Liver (tissue), 9 donors: Measurements from ENCODE around the gene ARHGEF3. TPM values are rescaled to one million over a fixed set of nuclear protein-coding genes. Genes with fewer than 3 reads are reported as not detected.
"Not testable (repeated sequence)": the region's sequence is repeated elsewhere in the genome, so short reads cannot be mapped to it uniquely, and the experiment has no call there.

Source experiments
- DNase-seq: peaks from one replicate; pipeline ENCODE4 v3.0.0-alpha.2; 2017; ENCODE audit warnings: low spot score
- H3K27ac ChIP-seq, 2 donors: one replicate each; pipeline ENCODE4 v1.7.0; 2013; ENCODE audit warnings: inconsistent platforms in 2 of 2, low read length in 2 of 2, control low read depth in 1 of 2, low read depth in 1 of 2, mild to moderate bottlenecking in 1 of 2
- H3K27me3 ChIP-seq, 4 donors: one replicate each; pipeline versions ENCODE4 v1.6.1 to v1.7.0; 2013; ENCODE audit warnings: low read length in 3 of 4, inconsistent platforms in 1 of 4, mild to moderate bottlenecking in 1 of 4, moderate library complexity in 1 of 4; ENCODE audit not compliant: control insufficient read depth in 4 of 4, insufficient read depth in 4 of 4
- H3K36me3 ChIP-seq, 4 donors: one replicate each; pipeline versions ENCODE4 v1.6.1 to v1.7.0; 2013; ENCODE audit warnings: low read length in 3 of 4, mild to moderate bottlenecking in 3 of 4, low read depth in 1 of 4, moderate library complexity in 1 of 4; ENCODE audit not compliant: control insufficient read depth in 4 of 4, insufficient read depth in 3 of 4
- H3K4me1 ChIP-seq, 4 donors: one replicate each; pipeline versions ENCODE4 v1.6.1 to v1.7.0; 2013; ENCODE audit warnings: low read length in 3 of 4, mild to moderate bottlenecking in 3 of 4, moderate library complexity in 1 of 4; ENCODE audit not compliant: control insufficient read depth in 4 of 4, insufficient read depth in 4 of 4
- H3K4me3 ChIP-seq, 3 donors: one replicate each; pipeline versions ENCODE4 v1.6.1 to v1.7.0; 2013; ENCODE audit warnings: low read length in 3 of 3, control low read depth in 1 of 3, low read depth in 1 of 3, mild to moderate bottlenecking in 1 of 3
- H3K9ac ChIP-seq, 2 donors: one replicate each; pipeline ENCODE4 v1.7.0; 2013; ENCODE audit warnings: low read length in 2 of 2, mild to moderate bottlenecking in 2 of 2, moderate library complexity in 2 of 2, control low read depth in 1 of 2, low read depth in 1 of 2
- H3K9me3 ChIP-seq, 4 donors: one replicate each; pipeline versions ENCODE4 v1.6.1 to v1.7.0; 2013; ENCODE audit warnings: low read length in 3 of 4; ENCODE audit not compliant: control insufficient read depth in 4 of 4
- EGR1 ChIP-seq, 2 donors: IDR thresholded peaks; 2 replicates each; pipeline ENCODE4 v1.6.1; 2016 to 2018; ENCODE audit warnings: antibody characterized with exemption in 2 of 2, low read depth in 2 of 2
- FOXA1 ChIP-seq: IDR thresholded peaks from 2 replicates; pipeline ENCODE4 v1.6.1; 2016; ENCODE audit warnings: antibody characterized with exemption
- FOXA2 ChIP-seq: IDR thresholded peaks from 2 replicates; pipeline ENCODE4 v1.6.1; 2016; ENCODE audit warnings: antibody characterized with exemption
- GABPA ChIP-seq, 2 donors: IDR thresholded peaks in 1 of 2; conservative IDR thresholded peaks in 1 of 2; 2 replicates each; pipeline ENCODE4 v1.6.1; 2016; ENCODE audit warnings: antibody characterized with exemption in 2 of 2, mild to moderate bottlenecking in 1 of 2, moderate library complexity in 1 of 2
- HNF4G ChIP-seq: IDR thresholded peaks from 2 replicates; pipeline ENCODE4 v1.6.1; 2016; ENCODE audit warnings: antibody characterized with exemption
- JUND ChIP-seq, 2 donors: IDR thresholded peaks; 2 replicates each; pipeline ENCODE4 v1.6.1; 2016; ENCODE audit warnings: antibody characterized with exemption in 2 of 2
- NR2F2 ChIP-seq: IDR thresholded peaks from 2 replicates; pipeline ENCODE4 v1.6.1; 2016; ENCODE audit warnings: antibody characterized with exemption
- RXRA ChIP-seq, 2 donors: IDR thresholded peaks; 2 replicates each; pipeline ENCODE4 v1.6.1; 2017 to 2018; ENCODE audit warnings: antibody characterized with exemption in 2 of 2, mild to moderate bottlenecking in 1 of 2
- TAF1 ChIP-seq: conservative IDR thresholded peaks from 2 replicates; pipeline ENCODE4 v1.6.1; 2016; ENCODE audit warnings: antibody characterized with exemption, mild to moderate bottlenecking
- WGBS: extraction: QIAGEN DNeasy Blood & Tissue Kit; methylation state at CpG from one replicate; pipeline ENCODE4 v1.1.7; 2013; 5-methylcytosine and 5-hydroxymethylcytosine counted together
- polyA plus RNA-seq, 2 donors: library from polyadenylated mRNA; stranded (reverse) in 1 of 2; unstranded in 1 of 2; fragments of 200-250 nt in 1 of 2; fragments of >200 nt in 1 of 2; fragmentation: Nextera tagmentation in 1 of 2; extraction: Ambion mirVana in 1 of 2; gene quantifications; one replicate each; pipeline versions ENCODE4 v1.2.1 to v1.2.3, GENCODE V29; 2013 to 2015
- total RNA-seq, 2 donors: library from RNA; depleted of rRNA; stranded (reverse); fragments of >200 nt; gene quantifications; one replicate each; pipeline ENCODE4 v1.2.3, GENCODE V29; 2014
- TF ChIP-seq, protein P1 (sequence below): IDR thresholded peaks from 2 replicates; pipeline ENCODE4 v1.6.1; 2016; ENCODE audit warnings: antibody characterized with exemption
- TF ChIP-seq, protein P2 (sequence below): IDR thresholded peaks from 2 replicates; pipeline ENCODE4 v1.6.1; 2016; ENCODE audit warnings: antibody characterized with exemption
- TF ChIP-seq, protein P3 (sequence below): fragments of 150-350 bp; IDR thresholded peaks from 2 replicates; pipeline ENCODE4 v1.5.1; 2017; ENCODE audit warnings: improper control_type of control experiment, low read depth, low read length; ENCODE audit not compliant: missing input control
- donor health status: healthy.
- donor health status: healthy.
- donor health status: healthy.
- donor health status: healthy.
- donor health status: healthy.

The ARHGEF3 gene
- total and polyA plus RNA-seq, 4 donors: 1.6 to 7.9 (median 2.0) TPM

DNA sequence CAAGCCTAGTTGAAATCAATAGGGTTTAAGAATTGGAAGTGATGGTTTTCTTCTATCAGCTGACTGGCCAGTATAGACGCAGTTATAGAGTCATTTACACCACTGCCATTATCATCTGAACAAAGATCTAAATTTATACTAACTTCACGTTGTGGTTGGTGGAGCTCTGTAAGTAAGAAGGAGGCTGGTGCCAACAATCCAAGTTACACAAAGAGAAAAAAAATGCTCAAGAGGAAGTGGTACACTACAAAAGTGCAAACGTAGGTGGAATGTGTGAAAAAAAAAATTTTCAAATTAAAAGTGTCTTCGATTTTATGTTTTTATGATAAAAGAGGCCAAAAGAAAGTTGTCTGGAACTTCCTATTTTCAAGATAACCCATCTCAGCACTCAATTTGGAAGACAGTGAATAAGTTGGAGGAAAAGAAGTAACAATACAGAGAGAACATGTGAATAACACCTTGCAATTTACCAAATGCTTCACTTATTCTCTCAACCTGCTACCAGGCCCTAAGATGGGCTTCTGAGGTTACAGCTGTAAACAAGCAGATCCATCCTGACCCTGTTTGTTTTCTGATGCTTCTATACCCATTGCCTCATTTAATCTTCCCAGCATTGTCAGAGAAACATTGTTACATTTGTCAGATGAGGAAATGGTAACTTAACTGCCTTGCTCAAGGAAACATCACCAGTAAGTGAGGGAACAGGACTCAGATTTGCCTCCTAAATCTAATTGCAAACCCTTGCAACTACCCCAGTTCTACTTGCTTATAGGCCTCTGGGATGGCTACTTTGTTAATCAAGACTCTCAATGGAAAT, 106.7 kb downstream of the ARHGEF3 start:
- WGBS: 55% methylated on average over 4 of the region's 4 CpGs
- no peak overlapping the region for H3K27ac ChIP-seq

DNA sequence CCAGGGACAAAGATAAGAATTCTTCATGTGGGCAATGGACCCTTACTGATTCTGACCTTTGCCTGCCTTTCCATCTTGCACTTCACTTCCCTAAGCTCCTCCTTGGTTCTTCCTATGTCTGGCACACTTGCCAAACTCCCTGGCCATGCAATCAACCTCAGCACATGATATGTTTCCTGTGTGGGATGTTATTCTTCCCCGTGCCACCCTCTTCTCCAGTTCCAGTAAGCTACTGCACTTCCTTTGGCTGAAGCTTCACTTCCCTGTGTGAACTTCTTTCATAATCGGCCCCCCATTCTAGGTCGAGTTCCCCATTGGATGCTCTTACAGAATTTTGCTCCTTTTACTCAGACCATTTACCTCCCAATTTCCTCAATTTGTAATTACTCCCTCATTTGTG, 108.0 kb downstream of the ARHGEF3 start:
- TF ChIP-seq, protein P1, sequence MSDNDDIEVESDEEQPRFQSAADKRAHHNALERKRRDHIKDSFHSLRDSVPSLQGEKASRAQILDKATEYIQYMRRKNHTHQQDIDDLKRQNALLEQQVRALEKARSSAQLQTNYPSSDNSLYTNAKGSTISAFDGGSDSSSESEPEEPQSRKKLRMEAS: no peak
- no peak for TF ChIP-seq RXRA (IDR thresholded peaks at IDR 0.05)
- no peak for TF ChIP-seq FOXA1
- TF ChIP-seq, protein P2, sequence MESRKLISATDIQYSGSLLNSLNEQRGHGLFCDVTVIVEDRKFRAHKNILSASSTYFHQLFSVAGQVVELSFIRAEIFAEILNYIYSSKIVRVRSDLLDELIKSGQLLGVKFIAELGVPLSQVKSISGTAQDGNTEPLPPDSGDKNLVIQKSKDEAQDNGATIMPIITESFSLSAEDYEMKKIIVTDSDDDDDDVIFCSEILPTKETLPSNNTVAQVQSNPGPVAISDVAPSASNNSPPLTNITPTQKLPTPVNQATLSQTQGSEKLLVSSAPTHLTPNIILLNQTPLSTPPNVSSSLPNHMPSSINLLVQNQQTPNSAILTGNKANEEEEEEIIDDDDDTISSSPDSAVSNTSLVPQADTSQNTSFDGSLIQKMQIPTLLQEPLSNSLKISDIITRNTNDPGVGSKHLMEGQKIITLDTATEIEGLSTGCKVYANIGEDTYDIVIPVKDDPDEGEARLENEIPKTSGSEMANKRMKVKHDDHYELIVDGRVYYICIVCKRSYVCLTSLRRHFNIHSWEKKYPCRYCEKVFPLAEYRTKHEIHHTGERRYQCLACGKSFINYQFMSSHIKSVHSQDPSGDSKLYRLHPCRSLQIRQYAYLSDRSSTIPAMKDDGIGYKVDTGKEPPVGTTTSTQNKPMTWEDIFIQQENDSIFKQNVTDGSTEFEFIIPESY: no peak
- TF ChIP-seq, protein P3, sequence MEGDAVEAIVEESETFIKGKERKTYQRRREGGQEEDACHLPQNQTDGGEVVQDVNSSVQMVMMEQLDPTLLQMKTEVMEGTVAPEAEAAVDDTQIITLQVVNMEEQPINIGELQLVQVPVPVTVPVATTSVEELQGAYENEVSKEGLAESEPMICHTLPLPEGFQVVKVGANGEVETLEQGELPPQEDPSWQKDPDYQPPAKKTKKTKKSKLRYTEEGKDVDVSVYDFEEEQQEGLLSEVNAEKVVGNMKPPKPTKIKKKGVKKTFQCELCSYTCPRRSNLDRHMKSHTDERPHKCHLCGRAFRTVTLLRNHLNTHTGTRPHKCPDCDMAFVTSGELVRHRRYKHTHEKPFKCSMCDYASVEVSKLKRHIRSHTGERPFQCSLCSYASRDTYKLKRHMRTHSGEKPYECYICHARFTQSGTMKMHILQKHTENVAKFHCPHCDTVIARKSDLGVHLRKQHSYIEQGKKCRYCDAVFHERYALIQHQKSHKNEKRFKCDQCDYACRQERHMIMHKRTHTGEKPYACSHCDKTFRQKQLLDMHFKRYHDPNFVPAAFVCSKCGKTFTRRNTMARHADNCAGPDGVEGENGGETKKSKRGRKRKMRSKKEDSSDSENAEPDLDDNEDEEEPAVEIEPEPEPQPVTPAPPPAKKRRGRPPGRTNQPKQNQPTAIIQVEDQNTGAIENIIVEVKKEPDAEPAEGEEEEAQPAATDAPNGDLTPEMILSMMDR: no peak
- no peak for TF ChIP-seq JUND (IDR thresholded peaks at IDR 0.05)
- no peak for TF ChIP-seq NR2F2
- DNase-seq: no peak
- H3K27me3 ChIP-seq: no peaks in the 10 kb centered on the region
- H3K9ac ChIP-seq: no peak overlapping the region
- H3K9me3 ChIP-seq: no peaks in the 10 kb centered on the region
- peaks cover 0 to 4% (median 0%) of the 10 kb centered on the region in 4 donors for H3K4me1 ChIP-seq
- H3K36me3 ChIP-seq: no peaks in the 10 kb centered on the region
- no peak overlapping the region for H3K27ac ChIP-seq
- WGBS: 64% methylated on average over 3 of the region's 3 CpGs
- no peak overlapping the region for H3K4me3 ChIP-seq

More for the DNA sequence above, 106.7 kb downstream of the ARHGEF3 start:
- Histone ChIP-seq H3K4me1 (peaks cover 0 to 4% (median 0%) of the 10 kb centered on the region in 4 donors), H3K9me3 (no peaks in the 10 kb centered on the region), H3K4me3 (no peak overlapping the region), H3K36me3 (no peaks in the 10 kb centered on the region), H3K27me3 (no peaks in the 10 kb centered on the region), H3K9ac (no peak overlapping the region)
- no peak for DNase-seq
- TF ChIP-seq JUND (IDR thresholded peaks at IDR 0.05) (no peak), HNF4G (no peak), NR2F2 (no peak), GABPA (IDR thresholded peaks at IDR 0.05 in 1 of 2, conservative IDR thresholded peaks at IDR 0.05 in 1 of 2) (no peak), FOXA2 (no peak), TAF1 (no peak), EGR1 (IDR thresholded peaks at IDR 0.05; ENCODE audit: low read depth in 2 of 2) (no peak)
- TF ChIP-seq, protein P3: no peak

DNA sequence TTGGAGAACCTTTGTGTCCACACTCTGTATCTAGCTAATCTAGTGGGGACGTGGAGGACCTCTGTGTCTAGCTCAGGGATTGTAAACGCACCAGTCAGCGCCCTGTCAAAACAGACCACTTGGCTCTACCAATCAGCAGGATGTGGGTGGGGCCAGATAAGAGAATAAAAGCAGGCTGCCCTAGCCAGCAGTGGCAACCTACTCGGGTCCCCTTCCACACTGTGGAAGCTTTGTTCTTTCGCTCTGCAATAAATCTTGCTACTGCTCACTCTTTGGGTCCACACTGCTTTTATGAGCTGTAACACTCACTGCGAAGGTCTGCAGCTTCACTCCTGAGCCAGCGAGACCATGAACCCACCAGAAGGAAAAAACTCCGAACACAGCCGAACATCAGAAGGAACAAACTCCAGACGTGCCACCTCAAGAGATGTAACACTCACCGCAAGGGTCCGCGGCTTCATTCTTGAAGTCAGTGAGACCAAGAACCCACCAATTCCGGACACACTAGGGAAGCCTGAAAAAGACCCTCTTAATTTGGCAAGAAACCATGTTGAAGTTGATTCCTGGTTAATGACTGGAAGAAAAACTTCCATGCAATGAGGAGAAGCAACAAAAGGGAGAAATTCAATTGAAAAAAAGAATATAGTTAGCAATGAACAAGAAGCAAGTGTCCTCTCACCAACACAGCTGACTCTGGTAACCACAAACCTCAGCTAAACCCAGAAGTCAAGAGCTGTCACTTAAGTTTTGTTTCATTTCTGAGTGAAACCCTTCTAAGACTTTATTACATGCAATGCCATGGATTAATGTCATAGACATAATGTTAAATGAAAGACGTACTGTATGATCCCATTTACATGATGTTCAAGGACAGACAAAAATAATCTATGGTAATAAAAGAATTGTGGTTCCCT, 109.0 kb downstream of the ARHGEF3 start:
- 83% methylated on average over 15 of the region's 15 CpGs for WGBS
- H3K4me1 ChIP-seq, H3K9ac ChIP-seq, DNase-seq, H3K4me3 ChIP-seq, H3K27ac ChIP-seq, H3K9me3 ChIP-seq, H3K36me3 ChIP-seq, H3K27me3 ChIP-seq: not testable (repeated sequence)

DNA sequence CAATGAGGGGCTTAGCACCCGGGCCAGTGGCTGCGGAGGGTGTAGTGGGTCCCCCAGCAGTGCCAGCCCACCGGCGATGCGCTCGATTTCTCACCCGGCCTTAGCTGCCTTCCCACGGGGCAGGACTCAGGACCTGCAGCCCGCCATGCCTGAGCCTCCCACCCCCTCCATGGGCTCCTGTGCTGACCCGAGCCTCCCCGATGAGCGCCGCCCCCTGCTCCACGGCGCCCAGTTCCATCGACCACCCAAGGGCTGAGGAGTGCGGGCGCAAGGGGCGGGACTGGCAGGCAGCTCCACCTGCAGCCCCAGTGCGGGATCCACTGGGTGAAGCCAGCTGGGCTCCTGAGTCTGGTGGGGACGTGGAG, 109.8 kb downstream of the ARHGEF3 start:
- H3K4me1 ChIP-seq, H3K36me3 ChIP-seq, H3K9ac ChIP-seq, H3K9me3 ChIP-seq, H3K27me3 ChIP-seq, H3K27ac ChIP-seq, H3K4me3 ChIP-seq, DNase-seq: not testable (repeated sequence)
- WGBS: 98% methylated on average over 20 of the region's 21 CpGs
